RWPE2 (cell line): Measurements from ENCODE around the gene MAP3K4.

Experiments used
- ATAC-seq: fragments of 200-7000 bp; cut with Tn5 transposase; 3 replicates; pipeline ENCODE4 v1.9.1; 2021; ENCODE audit warnings: low read depth
- DNase-seq: peaks from one replicate; pipeline ENCODE4 v3.0.0-alpha.2; 2020; ENCODE audit warnings: low spot score
- H3K27ac ChIP-seq: fragments of 450-650 bp; 2 replicates; pipeline ENCODE4 v1.5.1; 2017; ENCODE audit warnings: mild to moderate bottlenecking; ENCODE audit not compliant: poor library complexity, severe bottlenecking
- H3K27me3 ChIP-seq: fragments of 250-450 bp; sonication (Bioruptor Pico); 2 replicates; pipeline ENCODE4 v1.5.1; 2021; ENCODE audit warnings: mild to moderate bottlenecking, moderate library complexity; ENCODE audit not compliant: insufficient read depth, poor library complexity, severe bottlenecking
- H3K36me3 ChIP-seq: fragments of 250-450 bp; sonication (Bioruptor Pico); 2 replicates; pipeline ENCODE4 v1.5.1; 2020; ENCODE audit warnings: low read depth, mild to moderate bottlenecking, moderate library complexity
- H3K4me1 ChIP-seq: fragments of 250-450 bp; sonication (Bioruptor Pico); 2 replicates; pipeline ENCODE4 v1.5.1; 2021; ENCODE audit warnings: mild to moderate bottlenecking, moderate library complexity; ENCODE audit not compliant: insufficient read depth, poor library complexity, severe bottlenecking
- H3K4me3 ChIP-seq: fragments of 250-450 bp; sonication (Bioruptor Pico); 2 replicates; pipeline ENCODE4 v1.5.1; 2021; ENCODE audit warnings: mild to moderate bottlenecking, moderate library complexity; ENCODE audit not compliant: severe bottlenecking
- H3K9me3 ChIP-seq: fragments of 250-450 bp; sonication (Bioruptor Pico); 2 replicates; pipeline ENCODE4 v1.5.1; 2021; ENCODE audit warnings: mild to moderate bottlenecking, moderate library complexity; ENCODE audit not compliant: severe bottlenecking
- TF ChIP-seq, protein P1 (sequence below): fragments of 450-650 bp; IDR thresholded peaks from one replicate; pipeline ENCODE4 v1.5.1; 2017; ENCODE audit warnings: mild to moderate bottlenecking, moderate library complexity; ENCODE audit not compliant: poor library complexity, severe bottlenecking

Gene MAP3K4

DNA sequence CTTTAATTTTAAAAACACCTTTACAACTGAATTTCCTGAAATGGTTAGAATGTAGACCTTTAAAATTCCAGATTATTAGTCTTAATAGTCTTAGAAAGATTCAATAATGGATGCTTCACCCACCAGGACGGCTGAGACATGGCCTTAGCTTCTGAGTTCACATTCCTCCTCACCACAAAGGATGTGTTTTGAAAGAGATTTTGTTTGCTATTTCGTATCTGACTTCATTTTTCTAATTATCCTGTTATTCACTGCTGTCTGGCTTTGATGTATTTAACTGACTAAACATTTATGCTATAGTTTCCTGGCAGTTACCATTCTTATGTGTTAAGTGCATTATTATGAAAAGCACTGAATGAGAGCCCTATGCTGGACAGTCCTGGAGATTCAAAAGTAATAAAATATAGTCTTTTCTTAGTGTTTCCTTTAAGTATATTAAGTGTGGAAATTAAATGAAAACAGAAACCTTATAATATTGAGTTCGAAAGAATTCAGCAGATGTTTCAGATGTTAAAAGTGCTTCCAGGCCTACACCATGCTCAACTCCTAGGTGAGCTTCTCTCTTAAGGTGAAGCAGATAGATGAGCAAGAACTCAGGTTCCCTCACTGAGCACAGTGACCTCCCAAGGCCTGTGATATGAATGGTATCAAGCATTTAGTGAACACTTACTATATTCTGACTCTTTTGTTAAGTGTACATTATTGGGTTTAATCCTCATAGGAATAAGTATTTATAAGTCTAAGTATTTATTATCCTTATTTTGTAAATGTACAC, 40.3 kb downstream of the MAP3K4 start:
- H3K4me3 ChIP-seq, result no peak overlapping the region
- TF ChIP-seq, protein P1, sequence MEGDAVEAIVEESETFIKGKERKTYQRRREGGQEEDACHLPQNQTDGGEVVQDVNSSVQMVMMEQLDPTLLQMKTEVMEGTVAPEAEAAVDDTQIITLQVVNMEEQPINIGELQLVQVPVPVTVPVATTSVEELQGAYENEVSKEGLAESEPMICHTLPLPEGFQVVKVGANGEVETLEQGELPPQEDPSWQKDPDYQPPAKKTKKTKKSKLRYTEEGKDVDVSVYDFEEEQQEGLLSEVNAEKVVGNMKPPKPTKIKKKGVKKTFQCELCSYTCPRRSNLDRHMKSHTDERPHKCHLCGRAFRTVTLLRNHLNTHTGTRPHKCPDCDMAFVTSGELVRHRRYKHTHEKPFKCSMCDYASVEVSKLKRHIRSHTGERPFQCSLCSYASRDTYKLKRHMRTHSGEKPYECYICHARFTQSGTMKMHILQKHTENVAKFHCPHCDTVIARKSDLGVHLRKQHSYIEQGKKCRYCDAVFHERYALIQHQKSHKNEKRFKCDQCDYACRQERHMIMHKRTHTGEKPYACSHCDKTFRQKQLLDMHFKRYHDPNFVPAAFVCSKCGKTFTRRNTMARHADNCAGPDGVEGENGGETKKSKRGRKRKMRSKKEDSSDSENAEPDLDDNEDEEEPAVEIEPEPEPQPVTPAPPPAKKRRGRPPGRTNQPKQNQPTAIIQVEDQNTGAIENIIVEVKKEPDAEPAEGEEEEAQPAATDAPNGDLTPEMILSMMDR, result no peak
- H3K27me3 ChIP-seq, result no peaks in the 10 kb centered on the region
- H3K9me3 ChIP-seq, result peaks cover 2% of the 10 kb centered on the region
- peak overlapping the region; percentile 77 for H3K27ac ChIP-seq
- peaks cover 48% of the 10 kb centered on the region for H3K4me1 ChIP-seq
- peaks cover 25% of the 10 kb centered on the region for H3K36me3 ChIP-seq
- no peak for DNase-seq
- peak; percentile 83 for ATAC-seq

GRCh38 chr6:161033667-161034066, 42.1 kb downstream of the MAP3K4 start:
- H3K9me3 ChIP-seq, result peaks cover 2% of the 10 kb centered on the region
- peak overlapping the region; percentile 77 for H3K27ac ChIP-seq
- ATAC-seq (peak; percentile 43), DNase-seq (no peak)
- no peaks in the 10 kb centered on the region for H3K27me3 ChIP-seq
- H3K36me3 ChIP-seq, result peaks cover 28% of the 10 kb centered on the region
- H3K4me1 ChIP-seq, result peaks cover 60% of the 10 kb centered on the region
- TF ChIP-seq, protein P1, result no peak
- H3K4me3 ChIP-seq, result no peak overlapping the region

GRCh38 chr6:161035182-161035980, 43.8 kb downstream of the MAP3K4 start:
- H3K4me1 ChIP-seq, result peaks cover 63% of the 10 kb centered on the region
- peaks cover 40% of the 10 kb centered on the region for H3K36me3 ChIP-seq
- H3K27me3 ChIP-seq, result no peaks in the 10 kb centered on the region
- DNase-seq (no peak), ATAC-seq (no peak)
- TF ChIP-seq, protein P1, result no peak
- peak overlapping the region; percentile 77 for H3K27ac ChIP-seq
- H3K4me3 ChIP-seq, result no peak overlapping the region
- peaks cover 2% of the 10 kb centered on the region for H3K9me3 ChIP-seq

DNA sequence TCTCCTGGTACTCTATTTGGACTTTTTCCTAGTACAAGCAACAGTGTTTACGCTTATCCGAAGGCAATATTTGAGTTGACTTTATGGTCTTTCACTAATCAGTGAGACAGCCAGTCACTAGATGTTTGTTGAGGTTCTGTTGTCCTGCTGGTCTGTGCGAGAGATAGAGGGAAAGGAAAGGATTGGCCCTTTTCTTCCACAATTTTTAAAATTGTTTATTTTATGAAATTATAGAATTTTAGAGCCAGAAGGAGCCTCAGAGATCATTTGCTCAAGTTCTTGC, 44.4 kb downstream of the MAP3K4 start:
- Histone ChIP-seq H3K27ac (peak overlapping the region; percentile 96), H3K36me3 (peaks cover 43% of the 10 kb centered on the region), H3K4me3 (no peak overlapping the region), H3K9me3 (peaks cover 2% of the 10 kb centered on the region), H3K27me3 (no peaks in the 10 kb centered on the region), H3K4me1 (peaks cover 58% of the 10 kb centered on the region)
- ATAC-seq (no peak), DNase-seq (no peak)
- TF ChIP-seq, protein P1, result no peak

GRCh38 chr6:161037873-161038228, 46.3 kb downstream of the MAP3K4 start:
- H3K27me3 ChIP-seq, result no peaks in the 10 kb centered on the region
- DNase-seq (no peak), ATAC-seq (no peak; the same call in 2 of the 3 replicates)
- peak overlapping the region; percentile 96 for H3K27ac ChIP-seq
- peaks cover 51% of the 10 kb centered on the region for H3K36me3 ChIP-seq
- TF ChIP-seq, protein P1, result no peak
- H3K9me3 ChIP-seq, result peaks cover 2% of the 10 kb centered on the region
- no peak overlapping the region for H3K4me3 ChIP-seq
- peaks cover 38% of the 10 kb centered on the region for H3K4me1 ChIP-seq
